H1 (cell line): ENCODE measurements around the gene ENPP7.

ENCODE experiments used
- CBX5 ChIP-seq: fragments of 300-800, 300-1000 bp; sonication (generic); IDR thresholded peaks from 2 replicates; pipeline ENCODE4 v1.7.1; 2016; ENCODE audit warnings: antibody characterized with exemption, low read length, low read depth
- CEBPB ChIP-seq: IDR thresholded peaks from 2 replicates; pipeline ENCODE4 v1.6.1; 2012; ENCODE audit warnings: low read depth, low read length
- CTCF ChIP-seq, 3 experiments: IDR thresholded peaks; 1 replicate in 2 of 3; 2 replicates in 1 of 3; pipeline versions ENCODE4 v1.5.1 to v1.6.1; 2011; ENCODE audit warnings: low read length in 3 of 3, mild to moderate bottlenecking in 3 of 3, inconsistent platforms in 2 of 3, low read depth in 1 of 3, moderate library complexity in 1 of 3; ENCODE audit not compliant: insufficient read depth in 1 of 3; ENCODE audit errors: control extremely low read depth in 1 of 3
- JUND ChIP-seq: IDR thresholded peaks from 2 replicates; pipeline ENCODE4 v1.6.1; 2011; ENCODE audit warnings: mild to moderate bottlenecking, improper control_type of control experiment, low read length
- MAX ChIP-seq: IDR thresholded peaks from 2 replicates; pipeline ENCODE4 v1.6.1; 2012; ENCODE audit warnings: inconsistent platforms
- POLR2A ChIP-seq, 2 experiments: IDR thresholded peaks; 1 replicate in 1 of 2; 2 replicates in 1 of 2; pipeline ENCODE4 v1.6.1; 2011; ENCODE audit warnings: low read depth in 2 of 2, low read length in 2 of 2, mild to moderate bottlenecking in 2 of 2; ENCODE audit errors: control extremely low read depth in 1 of 2
- RAD21 ChIP-seq, 2 experiments: IDR thresholded peaks in 1 of 2; conservative IDR thresholded peaks in 1 of 2; 2 replicates each; pipeline ENCODE4 v1.6.1; 2011; ENCODE audit warnings: low read depth in 2 of 2, low read length in 2 of 2, improper control_type of control experiment in 1 of 2, inconsistent platforms in 1 of 2, mild to moderate bottlenecking in 1 of 2, moderate library complexity in 1 of 2
- RFX5 ChIP-seq: IDR thresholded peaks from 2 replicates; pipeline ENCODE4 v1.6.1; 2011; ENCODE audit warnings: low read depth, low read length, improper control_type of control experiment, borderline replicate concordance
- RNF2 ChIP-seq: fragments of 200-900, 300-1000 bp; sonication (generic); IDR thresholded peaks from 2 replicates; pipeline ENCODE4 v1.7.1; 2016; ENCODE audit warnings: borderline replicate concordance, low read depth, mild to moderate bottlenecking, antibody characterized with exemption, low read length; ENCODE audit not compliant: poor library complexity, severe bottlenecking; ENCODE audit errors: missing control alignments
- SAP30 ChIP-seq: fragments of 300-600 bp; sonication (generic); IDR thresholded peaks from 2 replicates; pipeline ENCODE4 v1.7.1; 2012; ENCODE audit warnings: low read length, moderate library complexity, mild to moderate bottlenecking, inconsistent platforms; ENCODE audit not compliant: insufficient read depth, insufficient replicate concordance
- SIN3A ChIP-seq, 2 experiments: IDR thresholded peaks in 1 of 2; conservative IDR thresholded peaks in 1 of 2; 2 replicates each; pipeline ENCODE4 v1.6.1; 2011 to 2012; ENCODE audit warnings: low read length in 2 of 2, improper control_type of control experiment in 1 of 2, low read depth in 1 of 2, mild to moderate bottlenecking in 1 of 2
- SIX5 ChIP-seq: IDR thresholded peaks from 2 replicates; pipeline ENCODE4 v1.6.1; 2011; ENCODE audit warnings: mild to moderate bottlenecking, low read depth, low read length
- TAF1 ChIP-seq: IDR thresholded peaks from 2 replicates; pipeline ENCODE4 v1.6.1; 2011; ENCODE audit warnings: mild to moderate bottlenecking, low read depth, low read length
- TF ChIP-seq, protein P1 (sequence below): IDR thresholded peaks from 2 replicates; pipeline ENCODE4 v1.6.1; 2011; ENCODE audit warnings: low read length, improper control_type of control experiment

DNA sequence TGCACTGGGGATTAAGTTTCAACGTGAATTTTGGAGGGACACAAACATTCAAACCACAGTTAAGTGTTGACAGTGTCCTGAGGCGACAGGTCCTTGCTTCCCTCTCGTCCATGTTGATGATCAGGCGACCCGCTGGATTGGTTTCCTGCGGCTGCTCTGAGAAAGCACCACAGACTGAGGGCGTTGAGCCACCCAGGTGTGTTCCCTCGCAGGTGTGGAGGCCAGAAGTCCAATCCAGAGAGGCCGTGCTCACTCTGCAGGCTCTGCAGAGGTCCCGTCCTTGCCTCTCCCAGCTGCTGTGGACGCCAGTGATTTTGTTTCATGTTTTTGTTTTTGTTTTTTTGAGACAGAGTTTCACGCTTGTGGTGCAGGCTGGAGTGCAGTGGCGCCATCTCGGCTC lies 24.8 kb downstream of the ENPP7 start:
- TF ChIP-seq, protein P1, sequence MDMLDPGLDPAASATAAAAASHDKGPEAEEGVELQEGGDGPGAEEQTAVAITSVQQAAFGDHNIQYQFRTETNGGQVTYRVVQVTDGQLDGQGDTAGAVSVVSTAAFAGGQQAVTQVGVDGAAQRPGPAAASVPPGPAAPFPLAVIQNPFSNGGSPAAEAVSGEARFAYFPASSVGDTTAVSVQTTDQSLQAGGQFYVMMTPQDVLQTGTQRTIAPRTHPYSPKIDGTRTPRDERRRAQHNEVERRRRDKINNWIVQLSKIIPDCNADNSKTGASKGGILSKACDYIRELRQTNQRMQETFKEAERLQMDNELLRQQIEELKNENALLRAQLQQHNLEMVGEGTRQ, result no peak
- no peak for TF ChIP-seq SIX5
- no peak for TF ChIP-seq RNF2
- no peak for TF ChIP-seq POLR2A (IDR thresholded peaks at IDR 0.05; ENCODE audit: control extremely low read depth in 1 of 2, low read depth in 2 of 2, low read length in 2 of 2)
- TF ChIP-seq TAF1, result no peak
- TF ChIP-seq RFX5, result no peak
- TF ChIP-seq CEBPB, result no peak
- TF ChIP-seq CBX5, result no peak
- TF ChIP-seq SIN3A (conservative IDR thresholded peaks at IDR 0.05 in 1 of 2, IDR thresholded peaks at IDR 0.05 in 1 of 2; ENCODE audit: low read depth in 1 of 2, low read length in 2 of 2), result no peak
- no peak for TF ChIP-seq MAX
- no peak for TF ChIP-seq SAP30
- no peak for TF ChIP-seq CTCF (IDR thresholded peaks at IDR 0.05; ENCODE audit: control extremely low read depth in 1 of 3, insufficient read depth in 1 of 3, low read depth in 1 of 3, low read length in 3 of 3)
- no peak for TF ChIP-seq RAD21 (IDR thresholded peaks at IDR 0.05 in 1 of 2, conservative IDR thresholded peaks at IDR 0.05 in 1 of 2; ENCODE audit: low read depth in 2 of 2, low read length in 2 of 2)
- TF ChIP-seq JUND, result no peak
